ENCODE measurements around the gene TPGS2.
"Not testable (repeated sequence)": the region's sequence is repeated elsewhere in the genome, so short reads cannot be mapped to it uniquely, and the experiment has no call there.

The TPGS2 gene

DNA sequence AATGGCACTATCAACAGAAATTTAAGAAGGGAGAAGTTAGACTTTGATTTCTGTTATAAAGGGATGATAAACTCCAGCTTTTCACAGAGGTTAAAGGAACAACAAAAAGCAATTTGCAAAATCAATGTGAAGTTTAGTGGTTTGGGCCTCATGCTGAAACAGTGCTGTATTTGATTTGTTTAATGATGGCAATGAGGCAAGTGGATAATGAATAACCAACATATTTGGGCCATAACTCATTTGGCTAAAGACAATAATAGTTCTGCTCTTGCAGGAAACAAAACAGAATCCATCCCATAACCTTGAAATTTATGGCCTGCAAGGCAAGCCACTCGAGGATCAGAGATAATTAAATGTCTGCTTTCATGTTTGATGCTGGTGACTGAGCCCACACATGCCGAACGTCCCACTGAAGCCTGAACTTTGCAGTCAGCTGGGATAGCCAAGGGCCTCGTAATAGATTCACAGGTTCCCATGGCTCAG lies 56.5 kb downstream of the TPGS2 start:
- no peak for DNase-seq

DNA sequence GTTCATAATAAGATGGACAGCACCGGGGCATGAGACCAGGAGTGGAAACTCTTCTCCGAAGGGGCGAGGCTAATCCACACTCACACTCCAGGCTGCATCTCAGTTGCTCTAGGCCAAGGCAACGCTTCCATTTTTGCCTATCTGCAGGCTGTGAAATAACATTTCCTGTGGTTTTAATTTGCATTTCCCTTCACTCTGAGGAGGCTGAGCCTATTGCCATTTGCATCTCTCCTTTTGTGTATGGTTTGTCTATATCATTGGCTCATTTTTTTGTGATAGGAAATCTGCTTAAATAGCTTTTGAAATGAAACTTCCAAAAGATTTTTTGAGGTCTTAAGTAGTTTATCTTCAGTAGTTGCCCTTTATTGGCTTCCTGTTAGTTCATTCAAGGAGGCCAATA lies 57.6 kb downstream of the TPGS2 start:
- DNase-seq: no peak

DNA sequence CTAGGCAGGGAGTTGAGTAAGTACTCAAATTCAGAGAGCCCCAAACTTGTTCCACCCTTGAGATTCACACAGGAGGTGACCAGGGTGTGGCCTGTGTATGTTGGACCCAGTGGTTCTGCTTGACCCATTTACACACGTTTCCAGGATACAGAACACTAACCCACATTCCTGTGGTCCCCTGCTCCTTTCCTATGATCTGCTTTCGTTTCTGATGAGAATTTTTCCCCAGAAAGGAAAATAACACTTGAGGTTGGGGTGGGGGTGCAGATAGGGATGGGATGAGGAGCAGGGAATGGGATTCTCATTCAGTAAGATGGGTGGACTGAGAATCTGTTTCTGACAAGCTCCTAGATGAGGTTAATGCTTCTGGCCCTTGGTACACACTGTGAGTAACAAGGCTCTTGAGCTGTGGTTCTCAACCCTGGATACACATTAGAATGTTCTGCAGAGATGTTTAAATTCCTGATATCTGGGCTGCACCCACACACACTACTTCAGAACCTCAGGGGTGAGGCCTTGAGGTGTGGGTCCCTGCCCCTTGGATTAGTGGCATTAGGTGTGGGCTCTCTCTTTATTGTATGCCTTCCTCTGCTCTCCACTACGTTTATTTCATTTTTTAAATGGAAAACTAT lies 58.4 kb downstream of the TPGS2 start:
- no peak for DNase-seq

DNA sequence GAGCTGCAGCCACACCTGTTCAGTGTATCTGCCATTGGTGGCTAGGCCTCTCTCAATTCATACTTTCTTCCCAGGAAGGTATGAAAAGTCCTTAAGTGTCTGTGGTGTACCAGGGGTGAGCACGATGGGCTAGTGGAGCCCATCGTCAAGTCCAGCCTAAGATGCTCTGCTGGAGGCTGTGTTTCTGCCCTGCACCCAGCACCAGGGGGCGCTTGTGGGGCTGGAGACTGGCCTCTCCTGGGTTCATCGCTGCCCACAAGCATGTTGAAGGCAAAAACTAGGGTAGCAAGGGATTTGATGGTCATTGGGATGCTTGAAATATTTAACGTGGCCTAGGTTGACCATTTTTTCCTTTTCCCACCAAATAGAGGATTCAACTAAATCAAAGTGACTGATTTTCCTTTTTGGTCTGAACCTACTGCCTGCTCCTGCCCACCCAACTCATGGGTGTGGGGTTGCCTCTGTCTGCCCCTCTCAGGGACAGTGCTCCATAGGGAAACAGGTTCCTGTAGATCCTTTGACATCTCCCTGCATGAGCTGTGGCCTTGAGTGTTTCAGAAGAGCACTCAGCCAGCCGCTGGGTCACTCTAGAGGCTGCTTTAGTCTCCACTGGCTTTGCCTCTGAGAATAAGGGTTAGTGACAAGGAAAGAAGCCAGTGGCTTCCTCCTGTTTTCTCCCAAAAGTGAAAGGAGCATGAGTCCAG lies 59.0 kb downstream of the TPGS2 start:
- DNase-seq: no peak

DNA sequence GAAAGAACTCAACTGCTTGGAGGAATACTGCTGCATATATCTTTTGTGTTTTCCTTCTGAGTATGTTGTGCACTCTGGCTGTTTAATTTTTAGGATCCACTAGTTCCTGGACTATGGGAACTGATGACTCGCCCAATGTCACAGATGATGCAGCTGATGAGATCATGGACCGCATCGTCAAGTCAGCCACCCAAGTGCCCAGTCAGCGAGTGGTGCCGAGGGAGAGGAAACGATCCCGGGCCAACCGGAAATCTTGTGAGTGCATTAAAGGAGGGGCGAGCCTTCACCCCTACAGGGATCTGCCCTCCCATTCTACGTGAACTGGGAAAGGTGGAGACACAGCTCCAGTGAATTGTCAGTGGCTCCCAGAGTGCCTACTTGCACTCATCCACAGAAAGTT lies 59.6 kb downstream of the TPGS2 start:
- DNase-seq: no peak

DNA sequence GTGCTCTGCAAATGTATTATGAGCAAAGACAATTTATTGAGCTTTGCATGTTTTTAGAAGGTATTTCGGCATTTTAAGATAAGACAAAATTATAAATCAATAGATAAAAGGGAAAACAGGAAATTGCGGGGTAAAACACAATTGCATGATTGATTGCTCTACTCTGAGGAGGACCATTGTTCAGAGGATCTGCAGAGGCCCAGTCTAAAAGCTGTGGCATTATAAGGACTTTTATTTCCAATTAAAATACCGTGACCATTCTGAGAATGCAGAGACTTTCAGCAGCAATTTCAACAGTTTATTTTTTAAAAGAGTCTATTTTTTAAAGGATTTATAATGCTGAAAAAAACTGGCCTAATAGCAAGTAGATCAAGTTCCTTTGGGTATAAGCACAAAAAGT lies 62.0 kb downstream of the TPGS2 start:
- DNase-seq: no peak

DNA sequence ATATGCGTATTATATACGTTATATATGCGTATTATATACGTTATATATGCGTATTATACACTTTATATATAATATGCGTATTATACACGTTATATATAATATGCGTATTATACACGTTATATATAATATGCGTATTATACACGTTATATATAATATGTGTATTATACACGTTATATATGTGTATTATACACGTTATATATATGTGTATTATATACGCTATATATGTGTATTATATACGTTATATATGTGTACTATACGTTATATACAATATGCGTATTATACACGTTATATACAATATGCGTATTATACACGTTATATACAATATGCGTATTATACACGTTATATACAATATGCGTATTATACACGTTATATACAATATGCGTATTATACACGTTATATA lies 65.8 kb downstream of the TPGS2 start:
- DNase-seq: not testable (repeated sequence)

DNA sequence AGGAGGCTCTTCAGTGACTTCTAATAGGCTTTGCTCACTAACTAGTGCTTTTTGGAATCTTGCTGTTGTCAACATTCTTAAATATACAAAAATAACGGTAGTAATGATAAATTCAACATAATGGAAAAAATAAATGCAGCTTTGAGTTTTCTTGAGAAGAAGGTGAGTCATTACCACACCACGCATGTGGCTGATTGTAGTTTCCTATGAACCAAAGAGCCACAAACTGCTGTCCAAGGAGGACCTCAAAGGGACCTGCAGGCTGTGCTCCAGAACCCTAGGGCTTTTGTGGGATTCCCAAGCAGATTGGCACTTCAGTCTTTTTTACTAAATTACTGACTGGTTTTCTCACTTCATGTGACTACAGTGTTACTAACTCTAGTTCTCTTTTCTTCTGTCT lies 66.7 kb downstream of the TPGS2 start:
- no peak for DNase-seq

DNA sequence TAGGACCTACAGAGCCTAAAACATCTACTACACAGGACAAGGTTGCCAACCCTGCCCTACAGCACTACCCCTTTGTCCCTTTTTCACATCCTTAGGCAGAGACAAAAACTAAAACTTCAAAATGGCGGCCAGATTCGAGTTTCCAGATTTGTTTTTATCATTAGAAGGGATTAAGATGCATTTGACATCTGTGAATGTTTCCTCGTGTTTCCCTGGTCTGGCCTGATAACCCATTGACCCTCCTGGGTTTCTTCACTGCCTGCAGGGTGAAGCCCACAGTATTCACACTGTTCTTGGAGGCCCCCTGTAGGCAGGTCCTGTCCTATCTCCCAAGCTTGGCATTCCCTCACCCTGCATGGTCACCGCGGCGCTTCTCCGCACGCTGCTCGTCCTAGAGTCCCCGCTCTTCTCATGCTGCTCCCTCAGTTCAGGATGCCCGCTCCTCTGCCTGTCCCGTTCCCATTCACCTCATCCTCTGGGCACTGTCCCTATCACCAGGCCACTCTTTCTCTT lies 67.6 kb downstream of the TPGS2 start:
- DNase-seq: no peak

DNA sequence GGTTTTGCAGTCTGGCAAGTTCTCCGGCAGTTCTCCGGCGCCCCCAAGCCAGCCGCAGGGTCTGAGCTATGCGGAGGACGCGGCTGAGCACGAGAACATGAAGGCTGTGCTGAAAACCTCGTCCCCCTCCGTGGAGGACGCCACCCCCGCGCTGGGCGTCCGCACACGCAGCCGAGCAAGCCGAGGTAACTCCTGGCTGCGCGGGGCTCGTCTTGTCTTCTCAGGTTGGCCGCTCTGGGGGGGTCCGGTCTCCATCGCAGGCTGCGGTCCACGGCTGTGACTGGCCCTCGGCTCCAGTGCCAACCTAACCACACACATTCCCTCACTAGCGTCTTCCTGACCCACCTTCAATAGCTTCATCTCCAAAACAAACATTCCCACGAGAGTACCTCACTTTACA lies 68.2 kb downstream of the TPGS2 start:
- DNase-seq: no peak

DNA sequence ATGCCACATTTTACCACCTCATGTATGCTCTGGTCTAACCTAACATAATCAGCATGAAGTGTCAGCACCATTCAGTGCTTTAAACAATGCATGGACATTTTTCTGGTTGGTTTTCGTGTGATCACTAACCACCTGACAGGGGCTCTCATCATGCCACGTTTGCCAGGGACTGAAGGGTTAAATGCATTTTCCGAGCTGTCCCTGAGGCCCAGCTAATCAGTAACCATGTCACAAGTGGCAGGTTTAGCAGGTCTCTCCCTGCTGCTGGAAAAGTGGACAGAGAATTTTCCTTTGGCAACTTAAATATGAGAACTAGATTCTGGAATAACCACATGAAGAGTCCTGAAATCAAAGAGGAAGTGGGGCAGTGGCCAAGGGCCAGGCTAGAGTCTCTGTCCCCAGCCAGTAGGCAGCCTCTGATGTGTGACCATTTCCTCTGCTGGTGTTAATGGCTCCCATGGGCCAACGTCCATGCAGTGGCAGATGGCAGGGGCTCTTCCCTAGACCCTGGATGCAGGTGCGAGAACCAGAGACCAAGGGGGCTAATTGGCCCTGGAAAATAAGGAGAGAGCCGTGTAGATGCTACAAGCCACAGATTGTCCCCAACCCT lies 69.5 kb downstream of the TPGS2 start:
- DNase-seq: no peak

DNA sequence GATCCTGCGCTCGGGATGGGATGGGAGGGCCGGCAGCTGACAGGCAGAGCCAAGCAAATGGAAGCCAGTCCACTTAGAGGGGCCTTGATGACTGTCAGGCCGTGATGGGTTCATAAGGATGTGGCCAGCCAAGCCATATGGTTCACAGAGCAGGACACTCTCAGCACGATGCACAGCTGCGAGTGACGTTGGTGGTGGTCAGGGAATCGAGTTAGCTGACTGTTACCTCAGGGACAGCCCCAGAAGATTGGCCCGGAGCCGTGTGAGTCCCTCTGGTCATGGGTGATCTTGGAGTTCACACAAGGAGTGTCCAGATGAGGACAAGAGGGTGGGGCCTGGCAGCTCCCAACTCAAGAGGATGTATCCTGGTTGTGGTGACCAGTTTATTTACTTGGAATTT lies 70.2 kb downstream of the TPGS2 start:
- no peak for DNase-seq

DNA sequence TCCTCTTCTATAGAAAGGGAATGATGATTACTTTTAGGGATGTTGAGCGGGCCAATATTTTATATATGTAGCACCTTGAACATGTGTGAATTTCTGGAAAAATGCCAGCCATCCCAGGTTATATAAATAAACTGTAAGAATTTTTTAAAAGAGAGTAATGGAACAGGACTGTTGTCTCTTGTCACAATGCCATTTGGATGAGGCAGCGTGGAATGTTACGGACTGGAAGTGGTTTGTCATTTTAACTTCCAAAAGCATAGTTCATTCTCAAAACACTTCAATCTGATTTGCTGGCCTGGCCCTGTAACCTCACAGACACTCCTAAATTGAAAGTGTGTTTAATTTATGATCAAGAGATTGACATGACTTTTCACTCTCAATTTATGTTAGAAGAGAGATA lies 70.8 kb downstream of the TPGS2 start:
- DNase-seq: no peak

DNA sequence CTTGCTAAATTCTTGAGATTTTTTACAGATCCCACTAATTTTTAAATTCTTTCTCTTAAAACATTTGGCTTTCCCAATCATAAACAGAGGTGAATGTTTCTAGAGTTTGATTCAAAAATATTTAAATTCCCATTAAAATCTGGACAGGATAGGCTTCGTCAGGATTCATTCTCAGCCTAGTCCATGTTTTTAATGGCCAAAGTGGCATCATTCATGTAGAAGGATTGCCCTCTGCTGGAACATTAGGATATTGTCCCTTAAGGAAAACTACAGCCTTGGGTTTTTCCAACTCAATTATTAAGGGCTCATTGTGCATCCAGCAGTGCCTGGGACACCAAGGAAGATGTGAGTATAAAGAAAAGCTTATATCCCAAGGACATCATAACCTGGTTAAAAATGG lies 71.7 kb downstream of the TPGS2 start:
- peak; percentile 6 to 40 for DNase-seq

DNA sequence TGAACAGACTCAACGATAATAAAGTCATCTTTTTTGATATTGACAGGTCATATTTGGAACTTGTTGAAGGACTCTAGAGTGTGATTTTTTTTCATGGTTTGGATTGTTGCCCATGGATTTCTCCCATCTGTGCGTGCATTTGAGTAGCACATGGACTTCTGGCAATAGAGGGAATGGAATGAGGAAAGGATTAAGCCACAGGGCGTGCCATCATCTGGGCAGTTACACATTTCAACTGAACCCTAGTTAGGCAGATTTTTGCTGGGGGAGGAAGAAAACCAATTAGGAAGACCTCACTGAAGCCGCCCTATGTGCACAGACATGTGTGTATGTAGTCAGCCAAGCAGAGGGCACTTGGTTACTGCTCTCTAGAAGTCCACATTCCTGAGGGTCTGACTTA lies 72.6 kb downstream of the TPGS2 start:
- no peak for DNase-seq

DNA sequence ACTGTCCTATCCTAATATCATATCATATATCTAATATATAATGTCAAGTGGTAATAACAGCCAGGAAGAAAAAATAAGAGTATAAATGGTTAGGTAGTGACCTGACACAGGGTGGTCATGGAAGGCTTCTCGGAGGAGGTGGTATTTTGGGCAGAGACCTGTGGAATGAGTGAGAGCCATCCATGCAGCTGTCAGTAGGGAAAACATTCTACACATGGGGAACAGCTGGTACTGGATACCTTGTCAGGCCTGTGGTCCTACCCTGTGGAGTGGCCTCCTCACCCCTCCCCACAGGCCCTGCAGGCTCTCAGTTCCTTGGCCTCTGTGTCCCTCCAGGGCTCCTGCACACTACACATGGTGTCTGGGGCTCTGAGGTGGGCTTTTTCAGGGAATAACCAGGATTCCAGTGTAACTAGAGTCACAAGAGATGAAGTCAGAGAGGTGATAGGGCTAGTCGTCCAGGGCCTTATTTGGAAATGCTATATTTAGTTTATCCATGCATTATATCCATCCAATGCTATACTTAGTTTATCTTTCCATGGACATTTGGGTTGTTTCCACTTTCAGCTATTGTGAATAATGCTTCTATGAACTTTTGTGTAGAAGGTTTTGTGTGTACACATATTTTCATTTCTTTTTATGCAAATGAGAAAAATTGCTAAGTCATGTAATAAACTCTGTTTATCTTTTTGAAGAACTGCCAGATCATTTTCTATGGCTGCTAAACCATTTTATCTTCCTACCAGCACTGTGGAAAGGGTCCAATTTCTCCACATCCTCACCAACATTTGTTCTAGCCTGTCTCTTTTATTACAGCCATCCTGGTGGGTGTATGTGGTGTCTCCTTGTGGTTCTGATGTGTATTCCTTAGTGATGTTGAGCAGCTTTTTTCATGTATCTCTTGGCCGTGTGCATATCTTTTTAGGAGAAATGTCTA lies 75.6 kb downstream of the TPGS2 start:
- no peak for DNase-seq

DNA sequence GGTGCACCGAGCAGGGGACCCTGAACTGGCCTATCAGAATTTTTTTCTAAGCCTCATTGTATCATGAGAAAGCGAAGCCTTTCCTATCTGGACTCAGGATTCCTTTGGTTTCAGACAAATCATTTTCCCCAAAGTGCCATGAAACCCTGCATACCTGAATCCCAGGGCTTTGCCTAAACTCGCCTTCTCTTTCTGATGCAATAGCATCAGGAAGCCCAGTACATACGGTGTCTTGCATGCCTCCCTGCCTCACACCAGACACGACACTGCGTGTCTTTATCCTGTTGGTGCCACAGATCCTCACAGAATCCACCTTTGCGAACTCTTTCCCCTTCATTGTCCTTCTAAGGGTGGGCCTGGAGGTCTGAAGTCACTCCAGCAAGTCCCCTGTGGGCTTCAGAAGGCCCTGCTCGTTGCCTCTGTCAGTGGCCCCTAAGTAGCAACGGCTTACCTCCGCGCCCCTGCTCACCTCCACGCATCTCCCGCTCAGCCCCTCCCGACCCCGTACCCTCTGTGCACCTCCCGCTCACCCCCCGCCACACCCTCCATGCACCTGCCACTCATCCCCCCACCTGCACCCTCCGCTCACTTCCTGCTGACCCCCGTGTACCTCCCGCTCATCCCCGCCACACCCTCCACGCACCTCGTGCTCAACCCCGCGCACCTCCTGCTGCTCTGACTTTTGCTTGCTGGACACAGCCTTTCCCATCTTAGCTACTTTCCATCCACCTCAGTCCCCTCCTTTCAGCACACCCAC lies 83.4 kb downstream of the TPGS2 start:
- DNase-seq: no peak

DNA sequence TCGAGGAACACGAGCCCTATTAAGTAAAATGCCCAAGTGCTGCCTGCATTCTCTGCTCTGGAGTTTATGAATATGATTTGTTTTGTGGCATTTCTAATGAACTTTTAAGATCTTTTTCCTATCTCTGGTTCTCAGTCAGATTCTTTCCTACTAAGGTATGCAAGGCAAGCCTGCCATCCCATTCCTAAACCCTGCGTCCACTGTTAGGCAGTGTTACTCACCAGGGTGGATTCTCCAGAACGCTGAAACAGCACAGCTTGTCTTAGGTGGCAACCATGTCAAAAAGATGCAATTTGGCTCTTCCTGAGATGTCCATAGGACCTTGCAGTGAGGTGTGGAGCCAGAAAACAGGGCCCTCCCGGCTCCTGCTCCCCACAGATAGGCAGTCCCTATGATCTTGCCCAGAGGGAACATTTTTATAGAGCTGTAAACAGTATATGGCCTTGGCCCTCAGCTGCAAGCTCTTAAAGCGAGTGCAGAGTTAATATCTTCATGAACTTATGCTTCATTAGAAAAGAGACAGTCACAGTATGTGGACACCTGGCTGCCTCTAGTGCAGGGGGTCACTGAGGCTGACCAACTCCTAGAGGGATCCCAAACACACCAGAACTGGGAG lies 84.4 kb downstream of the TPGS2 start:
- DNase-seq: no peak

Measured in SW 1271 (cell line).